ENCODE data around the gene GRIN2A.

GRCh38 chr16:10121491-10121890 is 60.7 kb downstream of the GRIN2A start:
- TF ChIP-seq CTCF (IDR thresholded peaks at IDR 0.05) = no peak
- no peak for TF ChIP-seq MAX (IDR thresholded peaks at IDR 0.05)
- no peak for TF ChIP-seq REST (IDR thresholded peaks at IDR 0.05)
